ENCODE results near the gene GRAP. TPM values are rescaled to one million over a fixed set of nuclear protein-coding genes. Genes with fewer than 3 reads are reported as not detected.

GRAP gene
- total RNA-seq, 1 donor from 2014 or later: not detected

DNA sequence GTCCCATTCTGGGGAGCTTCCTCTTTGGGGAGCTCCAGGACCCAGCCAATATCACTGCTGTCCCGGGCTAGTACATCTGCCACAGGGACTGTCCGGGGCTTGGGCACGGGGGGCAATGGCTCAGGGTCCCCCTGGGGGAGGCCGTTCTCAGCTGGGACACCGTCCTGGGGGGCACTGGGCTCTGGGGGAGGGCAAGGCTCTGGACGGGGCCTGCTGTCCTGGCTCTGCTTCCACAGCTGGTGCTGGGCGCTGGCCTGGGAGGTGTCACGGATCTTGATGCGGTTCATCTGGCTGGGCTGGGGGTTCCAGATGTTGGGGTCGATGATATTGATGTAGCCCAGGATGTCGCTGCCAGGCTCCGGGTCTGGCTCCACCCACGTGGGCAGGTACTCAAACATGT is 68.7 kb downstream of the GRAP start:
- Mint-ChIP-seq H3K4me1 (ENCODE audit: unreplicated experiment) (peaks cover 14% of the 10 kb centered on the region), H3K36me3 (ENCODE audit: unreplicated experiment) (peaks cover 2% of the 10 kb centered on the region)

DNA sequence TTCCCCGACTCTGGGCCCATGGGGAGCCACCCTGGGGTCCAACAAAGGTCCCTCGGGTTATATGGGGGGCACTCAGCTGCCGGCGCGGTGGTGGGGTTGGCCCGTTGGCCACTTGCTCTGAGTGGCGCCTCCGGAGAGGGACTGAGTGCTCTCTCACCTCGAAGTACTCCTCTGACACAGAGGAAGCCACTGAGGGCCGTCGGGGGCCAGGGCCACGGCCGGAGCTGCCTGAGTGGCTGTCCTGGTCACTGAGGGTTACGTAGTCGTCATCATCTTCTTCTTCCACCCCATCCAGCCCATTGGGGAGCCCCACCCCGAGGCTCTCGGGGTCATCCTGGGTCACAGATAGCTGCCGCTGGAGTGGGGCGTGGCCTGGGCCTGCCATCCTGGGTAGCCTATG is 69.1 kb downstream of the GRAP start:
- Mint-ChIP-seq H3K36me3 (ENCODE audit: unreplicated experiment) (peaks cover 2% of the 10 kb centered on the region), H3K4me3 (ENCODE audit: unreplicated experiment) (no peak overlapping the region), H3K9me3 (ENCODE audit: unreplicated experiment) (no peaks in the 10 kb centered on the region), H3K4me1 (ENCODE audit: unreplicated experiment) (peaks cover 14% of the 10 kb centered on the region), H3K27me3 (ENCODE audit: unreplicated experiment) (no peaks in the 10 kb centered on the region), H3K27ac (ENCODE audit: unreplicated experiment) (no peak overlapping the region)
- DNase-seq (ENCODE audit: extremely low spot score, unreplicated experiment): no peak
- TF ChIP-seq, protein P1, sequence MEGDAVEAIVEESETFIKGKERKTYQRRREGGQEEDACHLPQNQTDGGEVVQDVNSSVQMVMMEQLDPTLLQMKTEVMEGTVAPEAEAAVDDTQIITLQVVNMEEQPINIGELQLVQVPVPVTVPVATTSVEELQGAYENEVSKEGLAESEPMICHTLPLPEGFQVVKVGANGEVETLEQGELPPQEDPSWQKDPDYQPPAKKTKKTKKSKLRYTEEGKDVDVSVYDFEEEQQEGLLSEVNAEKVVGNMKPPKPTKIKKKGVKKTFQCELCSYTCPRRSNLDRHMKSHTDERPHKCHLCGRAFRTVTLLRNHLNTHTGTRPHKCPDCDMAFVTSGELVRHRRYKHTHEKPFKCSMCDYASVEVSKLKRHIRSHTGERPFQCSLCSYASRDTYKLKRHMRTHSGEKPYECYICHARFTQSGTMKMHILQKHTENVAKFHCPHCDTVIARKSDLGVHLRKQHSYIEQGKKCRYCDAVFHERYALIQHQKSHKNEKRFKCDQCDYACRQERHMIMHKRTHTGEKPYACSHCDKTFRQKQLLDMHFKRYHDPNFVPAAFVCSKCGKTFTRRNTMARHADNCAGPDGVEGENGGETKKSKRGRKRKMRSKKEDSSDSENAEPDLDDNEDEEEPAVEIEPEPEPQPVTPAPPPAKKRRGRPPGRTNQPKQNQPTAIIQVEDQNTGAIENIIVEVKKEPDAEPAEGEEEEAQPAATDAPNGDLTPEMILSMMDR (IDR thresholded peaks at IDR 0.05): no peak

More for the DNA sequence above, 68.7 kb downstream of the GRAP start:
- DNase-seq (ENCODE audit: extremely low spot score, unreplicated experiment): no peak
- Mint-ChIP-seq H3K27ac (ENCODE audit: unreplicated experiment) (no peak overlapping the region), H3K27me3 (ENCODE audit: unreplicated experiment) (no peaks in the 10 kb centered on the region), H3K9me3 (ENCODE audit: unreplicated experiment) (no peaks in the 10 kb centered on the region), H3K4me3 (ENCODE audit: unreplicated experiment) (no peak overlapping the region)
- TF ChIP-seq, protein P1 (IDR thresholded peaks at IDR 0.05): no peak

DNA sequence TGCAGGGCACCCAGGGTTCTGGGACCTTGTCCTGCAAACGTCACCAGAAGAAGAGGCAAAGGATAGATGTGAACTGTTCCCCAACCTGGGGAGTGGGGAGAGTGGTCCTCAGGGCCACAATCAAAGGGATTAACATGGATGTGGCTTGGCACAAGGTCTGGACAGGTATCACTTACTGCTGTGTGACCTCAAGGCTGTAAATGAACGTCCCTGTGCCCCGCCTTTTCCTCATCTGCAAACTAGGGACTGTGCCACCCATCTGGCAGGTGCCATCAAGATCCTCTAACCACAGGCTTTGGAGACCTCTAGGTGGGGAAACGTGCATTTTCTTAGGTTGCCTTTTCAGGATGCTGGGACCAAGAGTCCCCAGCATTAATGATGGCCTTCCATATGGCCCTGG is 69.7 kb downstream of the GRAP start:
- Mint-ChIP-seq H3K9me3 (ENCODE audit: unreplicated experiment) (no peaks in the 10 kb centered on the region), H3K4me3 (ENCODE audit: unreplicated experiment) (no peak overlapping the region), H3K36me3 (ENCODE audit: unreplicated experiment) (peaks cover 2% of the 10 kb centered on the region), H3K27me3 (ENCODE audit: unreplicated experiment) (no peaks in the 10 kb centered on the region), H3K4me1 (ENCODE audit: unreplicated experiment) (peaks cover 10% of the 10 kb centered on the region), H3K27ac (ENCODE audit: unreplicated experiment) (no peak overlapping the region)
- no peak for DNase-seq (ENCODE audit: extremely low spot score, unreplicated experiment)
- TF ChIP-seq, protein P1 (IDR thresholded peaks at IDR 0.05): no peak

DNA sequence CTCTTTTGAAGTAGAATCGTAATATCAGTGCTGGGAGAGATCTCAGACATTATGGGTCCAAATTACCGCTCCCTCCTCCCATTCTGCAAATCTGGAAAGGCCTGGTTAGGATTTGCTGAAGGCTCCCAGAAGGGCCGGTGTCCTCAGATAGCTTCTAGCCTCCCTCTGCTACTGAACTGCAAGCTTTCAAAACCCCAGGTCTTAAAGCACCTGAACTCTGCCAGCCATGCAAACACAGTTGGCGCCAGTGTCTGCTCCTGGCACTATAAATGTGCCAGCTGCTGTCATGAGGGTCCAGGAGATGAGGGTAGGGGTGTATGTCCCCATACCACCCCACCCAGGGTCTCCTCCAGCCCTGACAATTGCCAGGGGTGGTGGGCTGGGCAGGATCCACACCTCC is 70.6 kb downstream of the GRAP start:
- TF ChIP-seq, protein P1 (IDR thresholded peaks at IDR 0.05): no peak
- Mint-ChIP-seq H3K27me3 (ENCODE audit: unreplicated experiment) (no peaks in the 10 kb centered on the region), H3K36me3 (ENCODE audit: unreplicated experiment) (peaks cover 2% of the 10 kb centered on the region), H3K4me3 (ENCODE audit: unreplicated experiment) (no peak overlapping the region), H3K4me1 (ENCODE audit: unreplicated experiment) (peaks cover 3% of the 10 kb centered on the region), H3K27ac (ENCODE audit: unreplicated experiment) (no peak overlapping the region), H3K9me3 (ENCODE audit: unreplicated experiment) (no peaks in the 10 kb centered on the region)
- no peak for DNase-seq (ENCODE audit: extremely low spot score, unreplicated experiment)

DNA sequence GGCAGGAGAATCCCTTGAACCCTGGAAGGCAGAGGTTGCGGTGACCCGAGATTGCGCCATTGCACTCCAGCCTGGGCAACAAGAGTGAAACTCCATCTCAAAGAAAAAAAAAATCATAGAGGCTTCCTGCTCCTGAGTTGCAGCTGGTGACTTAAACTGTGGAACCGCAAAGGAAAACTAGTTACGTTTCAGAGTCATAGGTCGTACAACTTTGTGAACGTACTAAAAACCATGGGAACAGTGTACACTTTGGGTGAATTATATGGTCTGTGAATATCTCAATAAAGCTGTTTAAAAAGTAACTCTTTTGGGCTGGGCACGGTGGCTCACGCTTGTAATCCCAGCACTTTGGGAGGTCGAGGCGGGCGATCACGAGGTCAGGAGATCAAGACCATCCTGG is 71.2 kb downstream of the GRAP start:
- H3K27ac Mint-ChIP-seq (ENCODE audit: unreplicated experiment): no peak overlapping the region
- peaks cover 2% of the 10 kb centered on the region for H3K36me3 Mint-ChIP-seq (ENCODE audit: unreplicated experiment)
- no peaks in the 10 kb centered on the region for H3K4me1 Mint-ChIP-seq (ENCODE audit: unreplicated experiment)
- no peaks in the 10 kb centered on the region for H3K27me3 Mint-ChIP-seq (ENCODE audit: unreplicated experiment)
- no peaks in the 10 kb centered on the region for H3K9me3 Mint-ChIP-seq (ENCODE audit: unreplicated experiment)
- DNase-seq (ENCODE audit: extremely low spot score, unreplicated experiment): no peak
- TF ChIP-seq, protein P1 (IDR thresholded peaks at IDR 0.05): no peak
- H3K4me3 Mint-ChIP-seq (ENCODE audit: unreplicated experiment): no peak overlapping the region
